ENCODE data around the gene COQ4. TPM values are rescaled to one million over a fixed set of nuclear protein-coding genes. Genes with fewer than 3 reads are reported as not detected.
A peak's percentile ranks its signal among the peaks of the same experiment; 100 is the strongest.

Gene COQ4
- total and polyA plus RNA-seq, 2 of the 8 experiments (the other 6 are each of a cell fraction or from before 2014, with no cell fraction given), result 32.3 to 58.8 TPM

- POLR2A ChIA-PET (ENCODE audit: partially characterized antibody), result interaction anchor here (0.6 to 1.9 kb wide), 16 partner anchors 10 to 277 kb away, joined by 3 to 9 read pairs (median 4); partner anchors contain the start of genes CERCAM, GLE1, SPTAN1 and URM1
- Histone ChIP-seq H4K8ac (ENCODE audit: extremely low read depth, insufficient read depth, low read length) (peak within 1 kb of the TSS; percentile 94), H3K4ac (replicated peaks; ENCODE audit: insufficient read length, low read depth, low read length) (peak within 1 kb of the TSS; percentile 47), H3K56ac (replicated peaks; ENCODE audit: insufficient read length, low read depth, low read length) (peak within 1 kb of the TSS; percentile 63), H3K4me2 (ENCODE audit: insufficient read depth in 1 of 2, low read depth in 2 of 2, low read length in 2 of 2) (peak within 1 kb of the TSS; percentile 90 to 94), H3K27me3 (replicated peaks in 1 of 4; ENCODE audit: control insufficient read depth in 3 of 4, extremely low read depth in 1 of 4, insufficient read depth in 3 of 4, low read length in 3 of 4) (no peaks in the 10 kb centered on the region), H3K9me3 (ENCODE audit: insufficient read depth in 2 of 2, low read depth in 1 of 2, low read length in 1 of 2) (no peaks in the 10 kb centered on the region), H3K79me1 (ENCODE audit: low read depth, low read length) (no peaks in the 10 kb centered on the region), H3K4me1 (replicated peaks in 1 of 4; ENCODE audit: control insufficient read depth in 3 of 4, insufficient read depth in 4 of 4, low read length in 3 of 4) (peaks cover 0 to 4% (median 3%) of the 10 kb centered on the region in 4 experiments; a peak in 5 of 7 replicates), H4K91ac (replicated peaks; ENCODE audit: insufficient read length, low read length) (peak within 1 kb of the TSS; percentile 49), H4K20me1 (replicated peaks in 1 of 2; ENCODE audit: control insufficient read depth in 1 of 2, insufficient read depth in 2 of 2, low read length in 2 of 2) (peaks cover 0 to 2% of the 10 kb centered on the region in 2 experiments), H2BK120ac (replicated peaks; ENCODE audit: low read depth, low read length) (no peak within 1 kb of the TSS), H3K9ac (replicated peaks in 1 of 4; ENCODE audit: extremely low read depth in 1 of 4, low read depth in 3 of 4, low read length in 3 of 4) (peak within 1 kb of the TSS; percentile 57 to 78 (median 72)), H3K79me2 (ENCODE audit: control insufficient read depth in 1 of 2, insufficient read depth in 2 of 2, low read length in 2 of 2) (peaks cover 0 to 8% of the 10 kb centered on the region in 2 experiments; a peak in 1 of 4 replicates), H3K4me3 (ENCODE audit: extremely low read depth in 1 of 4, insufficient read depth in 2 of 4, low read depth in 3 of 4, low read length in 4 of 4) (peak within 1 kb of the TSS; percentile 77 to 92 (median 87)), H4K5ac (ENCODE audit: insufficient read length, low read depth, low read length) (peak within 1 kb of the TSS; percentile 13), H3K36me3 (ENCODE audit: control insufficient read depth in 2 of 4, insufficient read depth in 4 of 4, low read length in 3 of 4) (peaks cover 0 to 13% (median 9%) of the 10 kb centered on the region in 4 experiments; a peak in 6 of 8 replicates), H3K18ac (ENCODE audit: extremely low read depth, low read length) (peak within 1 kb of the TSS; percentile 63), H2BK20ac (ENCODE audit: low read length) (no peak within 1 kb of the TSS), H3K14ac (ENCODE audit: insufficient read length) (no peak within 1 kb of the TSS), H3K23ac (ENCODE audit: insufficient read length) (no peak within 1 kb of the TSS), H3K27ac (ENCODE audit: low read depth, low read length) (peak within 1 kb of the TSS; percentile 47), H3K23me2 (ENCODE audit: low read depth, low read length) (peaks cover 11% of the 10 kb centered on the region), H2AFZ (ENCODE audit: low read length) (peak within 1 kb of the TSS; percentile 80), H2AK5ac (ENCODE audit: low read depth, low read length) (no peak within 1 kb of the TSS), H2BK5ac (ENCODE audit: low read depth, low read length) (peak within 1 kb of the TSS; percentile 75), H2BK12ac (ENCODE audit: low read depth, low read length) (peak within 1 kb of the TSS; percentile 68), H2BK15ac (ENCODE audit: low read length) (no peak within 1 kb of the TSS)
- FAIRE-seq (no peak), DNase-seq (ENCODE audit: low read depth in 1 of 2, low spot score in 2 of 2) (no peak)
- 2% methylated on average over 52 of the region's 57 CpGs; no CpG with 5 or more reads in 1 of the 2 experiments for WGBS, 2 experiments (ENCODE audit: extremely low coverage in 1 of 2, insufficient coverage in 1 of 2, insufficient read length in 1 of 2, insufficient replicate concordance in 2 of 2, low coverage in 1 of 2, low lambda C conversion rate in 2 of 2, missing lambda C conversion rate in 1 of 2)
- CTCF ChIA-PET (ENCODE audit: partially characterized antibody), result interaction anchor here (0.6 to 1.0 kb wide), 2 partner anchors 11 to 16 kb away, joined by 3 read pairs; no protein-coding TSS in a partner anchor
- TF ChIP-seq SUZ12 (IDR thresholded peaks at IDR 0.05; ENCODE audit: low read length) (no peak), KDM4A (IDR thresholded peaks at IDR 0.05; ENCODE audit: low read depth, low read length, severe bottlenecking) (peak; percentile 64), RXRA (IDR thresholded peaks at IDR 0.05; ENCODE audit: insufficient read depth, low read depth, low read length) (no peak), TEAD4 (IDR thresholded peaks at IDR 0.05; ENCODE audit: low read depth, low read length) (peak; percentile 45; the same call in 1 of the 2 replicates), CTBP2 (IDR thresholded peaks at IDR 0.05; ENCODE audit: borderline replicate concordance, insufficient read depth, insufficient read length, low read length) (no peak), SIN3A (conservative IDR thresholded peaks at IDR 0.05 in 1 of 2, IDR thresholded peaks at IDR 0.05 in 1 of 2; ENCODE audit: low read depth in 1 of 2, low read length in 2 of 2) (peak; percentile 61 to 67; a peak in 1 of 4 replicates), SP2 (IDR thresholded peaks at IDR 0.05; ENCODE audit: low read length) (no peak)
- TF ChIP-seq, protein P1, sequence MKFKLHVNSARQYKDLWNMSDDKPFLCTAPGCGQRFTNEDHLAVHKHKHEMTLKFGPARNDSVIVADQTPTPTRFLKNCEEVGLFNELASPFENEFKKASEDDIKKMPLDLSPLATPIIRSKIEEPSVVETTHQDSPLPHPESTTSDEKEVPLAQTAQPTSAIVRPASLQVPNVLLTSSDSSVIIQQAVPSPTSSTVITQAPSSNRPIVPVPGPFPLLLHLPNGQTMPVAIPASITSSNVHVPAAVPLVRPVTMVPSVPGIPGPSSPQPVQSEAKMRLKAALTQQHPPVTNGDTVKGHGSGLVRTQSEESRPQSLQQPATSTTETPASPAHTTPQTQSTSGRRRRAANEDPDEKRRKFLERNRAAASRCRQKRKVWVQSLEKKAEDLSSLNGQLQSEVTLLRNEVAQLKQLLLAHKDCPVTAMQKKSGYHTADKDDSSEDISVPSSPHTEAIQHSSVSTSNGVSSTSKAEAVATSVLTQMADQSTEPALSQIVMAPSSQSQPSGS (IDR thresholded peaks at IDR 0.05; ENCODE audit: low read length), result no peak
Observed at GRCh38 chr9:128275198-128276007, 47.2 kb upstream of the COQ4 start, which contains the start of gene GOLGA2. Gene GOLGA2, minus strand, starts transcription at chr9:128276007. Its CDS starts 31 bp downstream, at chr9:128275976.
